COLO829 (cell line): Measurements from ENCODE around the gene BMP7.
"Not testable (repeated sequence)": the region's sequence is repeated elsewhere in the genome, so short reads cannot be mapped to it uniquely, and the experiment has no call there.

Experiments
- DNase-seq: peaks from one replicate; pipeline ENCODE4 v3.0.0; 2012; ENCODE audit warnings: low spot score

BMP7 gene

GRCh38 chr20:57210911-57211280 is 55.5 kb downstream of the BMP7 start:
- DNase-seq: no peak

- DNase-seq: no peak
These were observed 56.2 kb downstream of the BMP7 start for GRCh38 chr20:57210054-57210910.

- no peak for DNase-seq
These were observed 57.0 kb downstream of the BMP7 start for GRCh38 chr20:57209413-57209812.

GRCh38 chr20:57208198-57208597 is 58.2 kb downstream of the BMP7 start:
- no peak for DNase-seq

- DNase-seq: no peak
These were observed 59.2 kb downstream of the BMP7 start for GRCh38 chr20:57207251-57207650.

- no peak for DNase-seq
These were observed 60.7 kb downstream of the BMP7 start for GRCh38 chr20:57205606-57206219.

GRCh38 chr20:57203986-57204385 is 62.5 kb downstream of the BMP7 start:
- DNase-seq: no peak

- no peak for DNase-seq
These were observed 63.2 kb downstream of the BMP7 start for GRCh38 chr20:57203204-57203603.

GRCh38 chr20:57202309-57202708 is 64.1 kb downstream of the BMP7 start:
- DNase-seq: no peak

GRCh38 chr20:57200882-57201695 is 65.4 kb downstream of the BMP7 start:
- no peak for DNase-seq

- DNase-seq: no peak
These were observed 66.6 kb downstream of the BMP7 start for GRCh38 chr20:57199656-57200405.

GRCh38 chr20:57198132-57199072 is 68.0 kb downstream of the BMP7 start:
- no peak for DNase-seq

- DNase-seq: no peak
These were observed 68.9 kb downstream of the BMP7 start for GRCh38 chr20:57197352-57198131.

GRCh38 chr20:57195469-57196100 is 70.9 kb downstream of the BMP7 start:
- peak; percentile 63 for DNase-seq

GRCh38 chr20:57195023-57195422 is 71.4 kb downstream of the BMP7 start:
- DNase-seq: no peak

GRCh38 chr20:57194154-57194553 is 72.3 kb downstream of the BMP7 start:
- no peak for DNase-seq

GRCh38 chr20:57193094-57193493 is 73.3 kb downstream of the BMP7 start:
- DNase-seq: no peak

- DNase-seq: no peak
These were observed 74.1 kb downstream of the BMP7 start for GRCh38 chr20:57192311-57192710.

GRCh38 chr20:57191265-57191638 is 75.2 kb downstream of the BMP7 start:
- DNase-seq: not testable (repeated sequence)
